ENCODE measurements around the gene OR2J2. TPM values are rescaled to one million over a fixed set of nuclear protein-coding genes. Genes with fewer than 3 reads are reported as not detected.
"Not testable (repeated sequence)": the region's sequence is repeated elsewhere in the genome, so short reads cannot be mapped to it uniquely, and the experiment has no call there.

Gene OR2J2
- total and polyA plus RNA-seq, 2 donors (not counting 3 experiments of a cell fraction or from before 2014, with no cell fraction given), result not detected

DNA sequence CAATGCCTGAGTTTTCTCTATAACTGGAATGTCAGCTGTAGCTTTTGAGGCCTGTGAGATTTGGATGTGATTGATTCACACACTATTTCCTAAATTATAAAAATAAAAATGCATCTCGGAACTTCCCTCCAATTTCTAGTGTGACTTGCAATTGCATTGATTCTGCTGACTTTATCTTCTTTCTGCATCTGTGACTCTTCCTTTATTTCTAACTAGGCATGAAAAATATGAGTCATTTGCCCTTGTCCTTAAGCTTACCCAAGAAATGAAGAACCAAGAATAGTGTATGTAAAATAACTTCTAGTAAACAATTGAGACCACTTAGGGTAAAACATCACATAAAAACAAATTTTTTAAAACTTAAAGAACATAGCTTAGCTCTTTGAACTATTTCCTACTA lies 12.9 kb downstream of the OR2J2 start:
- Histone ChIP-seq H3K4me2 (ENCODE audit: insufficient read depth, low read length) (no peak overlapping the region), H3K36me3 (ENCODE audit: control insufficient read depth in 2 of 2, extremely low read depth in 1 of 2, insufficient read depth in 2 of 2, low read length in 2 of 2) (no peaks in the 10 kb centered on the region), H4K20me1 (replicated peaks; ENCODE audit: control insufficient read depth, extremely low read depth, insufficient read depth, low read length) (no peaks in the 10 kb centered on the region), H3K79me2 (ENCODE audit: control insufficient read depth, insufficient read depth, low read length) (no peaks in the 10 kb centered on the region), H3K27ac (ENCODE audit: insufficient read depth, low read depth, low read length) (no peak overlapping the region), H3K4me1 (ENCODE audit: control insufficient read depth, extremely low read depth, insufficient read depth, low read length) (no peaks in the 10 kb centered on the region), H3K9me1 (replicated peaks; ENCODE audit: control insufficient read depth, extremely low read depth, insufficient read depth, low read length) (no peaks in the 10 kb centered on the region), H3K9ac (replicated peaks; ENCODE audit: extremely low read depth, insufficient read depth, low read length) (no peak overlapping the region), H3K4me3 (replicated peaks in 1 of 3; ENCODE audit: insufficient read depth in 1 of 3, low read depth in 1 of 3, low read length in 3 of 3) (no peak overlapping the region), H3K27me3 (ENCODE audit: control insufficient read depth in 2 of 2, insufficient read depth in 2 of 2, low read length in 2 of 2) (no peaks in the 10 kb centered on the region), H2AFZ (ENCODE audit: low read depth, low read length) (no peak overlapping the region), H3K9me3 (replicated peaks; ENCODE audit: control insufficient read depth, insufficient read depth, low read length) (no peaks in the 10 kb centered on the region)
- DNase-seq (ENCODE audit: low read depth, low spot score), result no peak
- TF ChIP-seq POLR2AphosphoS5 (IDR thresholded peaks at IDR 0.05; ENCODE audit: insufficient read depth, low read depth, low read length) (no peak), CTCF (IDR thresholded peaks at IDR 0.05; ENCODE audit: extremely low read depth in 1 of 2, insufficient read depth in 1 of 2, low read depth in 1 of 2, low read length in 2 of 2) (no peak), GATA2 (IDR thresholded peaks at IDR 0.05; ENCODE audit: insufficient read depth, insufficient read length, low read depth, low read length) (no peak), FOS (IDR thresholded peaks at IDR 0.05; ENCODE audit: borderline replicate concordance, insufficient read depth, low read length) (no peak), POLR2A (IDR thresholded peaks at IDR 0.05; ENCODE audit: low read depth, low read length) (no peak), EZH2 (IDR thresholded peaks at IDR 0.05; ENCODE audit: borderline replicate concordance, low read depth, low read length, severe bottlenecking) (no peak), JUN (IDR thresholded peaks at IDR 0.05; ENCODE audit: borderline replicate concordance, insufficient read depth, insufficient read length, low read depth) (no peak)
- dilution Hi-C loops (cut with MboI; ENCODE audit: extremely low pct_ligation_motif_present, low sequenced_read_pairs) (no loop called here), intact Hi-C loops (cut with micrococcal nuclease) (no loop called here)
- ChIA-PET CTCF (no interaction called here), POLR2A (no interaction called here)
- FAIRE-seq, result no peak
- no TSS peak for BruUV-seq (replicated peaks)

DNA sequence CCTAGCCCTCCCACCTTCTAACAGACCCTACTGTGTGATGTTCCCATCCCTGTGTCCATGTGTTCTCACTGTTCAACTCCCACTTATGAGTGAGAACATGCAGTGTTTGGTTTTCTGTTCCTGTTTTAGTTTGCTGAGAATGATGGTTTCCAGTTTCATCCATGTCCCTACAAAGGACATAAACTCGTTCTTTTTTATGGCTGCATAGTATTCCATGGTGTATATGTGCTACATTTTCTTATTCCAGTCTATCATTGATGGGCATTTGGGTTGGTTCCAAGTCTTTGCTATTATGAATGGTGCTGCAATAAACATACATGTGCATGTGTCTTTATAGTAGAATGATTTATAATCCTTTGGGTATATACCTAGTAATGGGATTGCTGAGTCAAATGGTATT lies 18.0 kb downstream of the OR2J2 start:
- H3K27me3 ChIP-seq (ENCODE audit: control insufficient read depth in 2 of 2, insufficient read depth in 2 of 2, low read length in 2 of 2); H4K20me1 ChIP-seq (replicated peaks; ENCODE audit: control insufficient read depth, extremely low read depth, insufficient read depth, low read length); dilution Hi-C loops (cut with MboI; ENCODE audit: extremely low pct_ligation_motif_present, low sequenced_read_pairs); H3K4me2 ChIP-seq (ENCODE audit: insufficient read depth, low read length); H3K9me1 ChIP-seq (replicated peaks; ENCODE audit: control insufficient read depth, extremely low read depth, insufficient read depth, low read length); FAIRE-seq; CTCF ChIA-PET; BruUV-seq (replicated peaks); POLR2A ChIA-PET; H3K79me2 ChIP-seq (ENCODE audit: control insufficient read depth, insufficient read depth, low read length); DNase-seq (ENCODE audit: low read depth, low spot score); H3K4me1 ChIP-seq (ENCODE audit: control insufficient read depth, extremely low read depth, insufficient read depth, low read length); H3K36me3 ChIP-seq (ENCODE audit: control insufficient read depth in 2 of 2, extremely low read depth in 1 of 2, insufficient read depth in 2 of 2, low read length in 2 of 2); H3K27ac ChIP-seq (ENCODE audit: insufficient read depth, low read depth, low read length); H2AFZ ChIP-seq (ENCODE audit: low read depth, low read length); H3K9ac ChIP-seq (replicated peaks; ENCODE audit: extremely low read depth, insufficient read depth, low read length); H3K9me3 ChIP-seq (replicated peaks; ENCODE audit: control insufficient read depth, insufficient read depth, low read length); intact Hi-C loops (cut with micrococcal nuclease); H3K4me3 ChIP-seq (replicated peaks in 1 of 3; ENCODE audit: insufficient read depth in 1 of 3, low read depth in 1 of 3, low read length in 3 of 3): not testable (repeated sequence)
